HG03139 (cell line): ENCODE results near the gene RABEP2.
"Not testable (repeated sequence)": the region's sequence is repeated elsewhere in the genome, so short reads cannot be mapped to it uniquely, and the experiment has no call there.

ENCODE experiments used
- ATAC-seq: cut with Tn5 transposase; IDR thresholded peaks from one replicate; pipeline ENCODE4 v1.9.1; 2021; ENCODE audit not compliant: unreplicated experiment

Gene RABEP2

GRCh38 chr16:28879841-28880588 is 45.0 kb downstream of the RABEP2 start:
- no peak for ATAC-seq

- no peak for ATAC-seq
Measured at GRCh38 chr16:28879261-28879840, 45.7 kb downstream of the RABEP2 start.

- no peak for ATAC-seq
Measured at GRCh38 chr16:28878083-28878926, 46.7 kb downstream of the RABEP2 start, which contains the start of gene ATP2A1. ATP2A1 (plus strand) TSS chr16:28878488; CDS start chr16:28878672, 184 bp downstream.

GRCh38 chr16:28877655-28878000 is 47.4 kb downstream of the RABEP2 start:
- no peak for ATAC-seq

DNA sequence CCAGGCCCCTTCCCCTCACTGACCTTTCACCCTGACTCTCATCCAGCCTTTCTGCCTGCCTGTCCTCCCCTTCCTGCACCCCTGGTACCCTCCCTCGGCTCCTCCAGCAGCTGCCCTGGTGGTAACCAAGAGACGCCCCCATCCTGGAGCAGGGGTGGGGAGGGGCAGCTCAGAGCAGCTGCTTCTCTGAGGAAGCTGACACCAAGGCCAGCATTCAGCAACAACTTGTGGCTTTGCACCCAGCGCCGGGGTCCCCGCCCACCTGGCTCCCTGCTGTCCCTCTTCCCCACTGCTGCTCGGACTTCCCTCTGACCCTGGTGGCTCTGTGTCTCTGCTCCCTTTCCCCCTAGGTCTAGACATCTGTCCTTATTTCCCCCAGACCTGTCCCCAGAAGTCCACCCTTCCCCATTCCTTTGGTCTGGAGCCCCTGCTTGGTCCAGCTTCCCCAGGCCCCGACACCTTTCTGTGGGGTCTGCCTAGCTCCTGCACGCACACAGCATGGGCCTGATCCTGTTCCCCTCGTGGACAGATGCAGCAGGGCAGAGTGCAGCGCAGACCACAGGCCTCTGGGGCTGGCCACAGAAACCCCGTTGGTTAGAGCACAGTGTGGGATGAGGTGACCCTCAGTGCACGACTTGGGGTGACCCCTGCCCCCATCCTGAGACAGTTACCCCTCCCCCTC is 47.9 kb downstream of the RABEP2 start:
- ATAC-seq = no peak

GRCh38 chr16:28876019-28876659 is 48.9 kb downstream of the RABEP2 start:
- no peak for ATAC-seq

GRCh38 chr16:28875134-28876018 is 49.7 kb downstream of the RABEP2 start:
- ATAC-seq = no peak

DNA sequence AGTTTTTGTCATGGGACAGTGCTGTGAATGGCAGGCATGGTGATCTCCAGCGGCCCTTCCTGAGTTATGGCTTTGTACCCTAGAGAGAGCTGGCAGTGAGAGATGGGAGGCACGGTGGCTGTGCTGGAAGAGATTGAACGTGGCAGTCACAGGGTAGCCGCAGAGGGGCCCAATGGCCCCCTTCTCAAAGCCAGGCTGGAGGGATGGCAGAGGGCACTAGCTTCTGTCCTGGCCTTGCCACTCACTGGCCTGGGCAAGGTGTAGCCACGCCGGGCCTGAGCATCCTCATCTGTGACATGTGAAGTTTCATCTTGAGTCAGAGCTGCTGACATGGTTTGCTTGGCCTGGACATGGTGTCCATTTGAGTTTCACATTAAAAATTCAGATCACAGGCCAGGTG is 50.6 kb downstream of the RABEP2 start:
- ATAC-seq = no peak

DNA sequence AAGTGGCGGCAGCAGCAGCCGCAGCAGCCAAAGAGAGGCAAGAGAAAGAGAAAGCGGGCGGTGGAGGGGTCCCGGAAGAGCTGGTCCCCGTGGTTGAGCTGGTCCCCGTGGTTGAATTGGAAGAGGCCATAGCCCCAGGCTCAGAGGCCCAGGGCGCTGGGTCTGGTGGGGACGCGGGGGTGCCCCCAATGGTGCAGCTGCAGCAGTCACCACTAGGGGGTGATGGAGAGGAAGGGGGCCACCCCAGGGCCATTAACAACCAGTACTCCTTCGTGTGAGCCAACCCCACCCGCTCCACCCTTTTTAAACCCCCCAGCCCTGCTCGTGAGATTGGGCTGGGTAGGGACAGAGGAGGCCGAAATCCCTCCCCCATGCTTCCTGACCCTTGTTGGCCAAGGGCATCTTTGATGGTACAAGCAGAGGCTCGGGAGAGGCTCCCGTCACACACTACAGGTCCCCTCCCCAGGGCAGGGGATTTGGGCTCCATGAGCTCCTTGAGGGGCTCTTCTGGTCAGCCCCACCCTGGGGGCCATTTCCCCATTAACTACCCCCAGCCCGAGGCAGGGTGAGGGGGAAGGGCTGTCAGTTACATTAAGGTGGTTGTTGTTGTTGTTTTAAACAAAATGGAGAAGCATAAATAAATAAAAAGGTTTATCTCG is 51.4 kb downstream of the RABEP2 start:
- no peak for ATAC-seq

GRCh38 chr16:28872952-28873351 is 52.1 kb downstream of the RABEP2 start:
- no peak for ATAC-seq

DNA sequence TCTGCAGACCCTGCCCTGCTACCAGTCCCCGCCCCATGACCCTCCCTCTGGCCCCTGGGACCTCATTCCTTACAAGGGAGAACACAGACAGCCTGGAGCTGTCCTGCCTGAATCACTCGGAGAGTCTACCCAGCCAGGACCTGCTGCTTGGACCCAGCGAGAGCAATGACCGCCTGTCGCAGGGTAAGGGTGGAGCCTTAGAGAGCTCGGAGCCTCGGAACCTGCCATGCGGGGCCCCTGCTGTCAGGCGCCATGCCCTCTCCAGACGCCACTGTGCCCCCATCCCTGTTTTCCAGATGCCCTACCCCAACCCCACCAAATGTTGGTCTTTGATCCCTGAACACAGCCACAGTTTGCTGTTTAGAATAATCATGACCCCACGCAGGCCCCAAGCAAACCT is 55.8 kb downstream of the RABEP2 start:
- no peak for ATAC-seq

DNA sequence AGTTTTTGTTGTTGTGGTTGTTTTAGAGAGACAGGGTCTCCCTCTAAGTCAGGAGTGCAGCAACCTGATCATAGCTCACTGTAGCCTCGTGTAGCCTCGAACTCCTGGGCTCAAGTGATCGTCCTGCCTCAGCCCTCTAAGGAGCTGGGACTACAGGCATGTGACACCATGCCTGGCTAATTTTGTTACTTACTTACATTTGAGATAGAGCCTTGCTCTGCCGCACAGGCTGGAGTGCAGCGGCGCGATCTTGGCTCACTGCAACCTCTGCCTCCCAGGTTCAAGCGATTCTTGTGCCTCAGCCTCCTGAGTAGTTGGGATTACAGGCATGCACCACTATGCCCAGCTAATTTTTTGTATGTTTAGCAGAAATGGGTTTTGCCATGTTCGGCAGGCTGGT is 57.4 kb downstream of the RABEP2 start:
- ATAC-seq = not testable (repeated sequence)

DNA sequence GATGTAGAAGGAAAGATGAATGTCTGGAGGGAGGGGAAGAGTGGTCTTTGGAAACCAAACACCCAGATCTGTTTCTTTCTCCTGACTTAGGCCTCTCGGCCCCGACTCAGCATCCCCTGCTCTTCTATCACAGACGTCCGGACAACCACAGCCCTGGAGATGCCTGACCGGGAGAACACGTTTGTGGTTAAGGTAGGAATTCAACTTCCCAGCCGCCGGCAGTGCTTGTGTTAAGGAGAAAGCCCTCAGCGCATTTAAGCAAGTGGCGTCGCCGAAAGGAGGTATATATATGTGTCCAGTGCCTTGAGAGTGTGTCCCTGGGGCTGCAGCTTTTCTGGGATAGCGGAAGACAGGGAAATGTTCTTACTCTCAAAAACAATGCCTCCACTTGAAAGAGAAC is 57.8 kb downstream of the RABEP2 start:
- ATAC-seq = no peak

DNA sequence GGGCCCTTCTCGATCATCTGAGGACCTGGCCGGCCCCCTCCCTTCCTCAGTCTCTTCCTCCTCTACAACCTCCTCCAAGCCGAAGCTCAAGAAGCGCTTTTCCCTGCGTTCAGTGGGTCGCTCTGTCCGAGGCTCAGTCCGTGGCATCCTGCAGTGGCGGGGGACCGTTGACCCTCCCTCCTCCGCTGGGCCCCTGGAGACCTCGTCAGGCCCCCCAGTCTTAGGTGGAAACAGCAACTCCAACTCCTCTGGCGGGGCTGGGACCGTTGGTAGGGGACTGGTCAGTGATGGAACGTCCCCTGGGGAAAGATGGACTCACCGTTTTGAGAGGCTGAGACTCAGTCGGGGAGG is 58.6 kb downstream of the RABEP2 start:
- ATAC-seq = no peak

- no peak for ATAC-seq
Measured at GRCh38 chr16:28865722-28866453, 59.1 kb downstream of the RABEP2 start.

GRCh38 chr16:28865001-28865688 is 59.9 kb downstream of the RABEP2 start:
- no peak for ATAC-seq

GRCh38 chr16:28863929-28864793 is 60.9 kb downstream of the RABEP2 start:
- no peak for ATAC-seq
